Measurements from ENCODE around the gene SULF2.

DNA sequence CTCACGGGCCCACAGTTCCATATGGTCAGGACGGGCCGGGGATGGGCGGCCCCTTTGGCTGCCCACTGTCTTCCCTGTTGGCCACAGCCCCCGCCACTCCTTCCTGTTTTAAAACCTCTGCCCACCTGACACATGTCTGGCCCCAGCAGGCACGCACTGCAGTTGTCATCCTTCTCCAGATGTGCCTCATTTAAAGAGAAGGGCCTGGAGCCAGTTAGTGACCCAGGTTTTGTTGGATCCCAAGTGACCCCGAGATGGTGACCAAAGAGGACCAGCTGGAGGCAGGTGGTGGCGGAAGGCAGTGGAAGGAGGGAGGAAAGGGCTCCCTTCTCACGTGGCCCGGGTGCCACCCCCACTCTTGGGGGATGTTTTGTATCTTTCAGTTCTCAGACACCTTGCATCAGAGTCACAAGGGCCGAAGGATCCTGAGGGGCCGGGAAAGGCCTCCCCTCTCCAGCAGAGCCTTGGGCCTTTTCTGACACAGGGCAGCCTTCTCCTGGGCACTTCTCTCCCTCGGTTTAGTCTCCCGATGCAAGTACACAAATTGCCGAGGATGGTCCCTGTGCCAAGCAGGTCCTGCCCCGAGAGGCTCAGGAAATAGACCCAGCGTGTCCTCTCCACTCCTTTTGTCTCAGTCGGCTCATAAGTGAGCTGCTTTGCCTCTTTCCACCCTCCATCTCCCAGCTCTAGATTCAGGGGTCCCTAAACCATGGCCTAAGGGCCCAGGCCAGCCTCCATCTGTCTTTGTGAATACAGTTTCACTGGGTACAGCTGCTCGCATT, 117.6 kb downstream of the SULF2 start:
- no peak for TF ChIP-seq RBBP5 (IDR thresholded peaks at IDR 0.05; ENCODE audit: borderline replicate concordance, insufficient read depth, low read length, poor library complexity, severe bottlenecking)
- no peak for TF ChIP-seq MAFK (IDR thresholded peaks at IDR 0.05; ENCODE audit: low read length)
- TF ChIP-seq ETV1 (tag; conservative IDR thresholded peaks at IDR 0.05; ENCODE audit: low read depth), result no peak
- TF ChIP-seq HNRNPUL1 (IDR thresholded peaks at IDR 0.05; ENCODE audit: low read length), result no peak
- TF ChIP-seq MXI1 (IDR thresholded peaks at IDR 0.05; ENCODE audit: low read depth, low read length), result no peak
- no peak for TF ChIP-seq RAD21 (CRISPR knock-in tag; conservative IDR thresholded peaks at IDR 0.05 in 1 of 2, IDR thresholded peaks at IDR 0.05 in 1 of 2)
- TF ChIP-seq, protein P1, sequence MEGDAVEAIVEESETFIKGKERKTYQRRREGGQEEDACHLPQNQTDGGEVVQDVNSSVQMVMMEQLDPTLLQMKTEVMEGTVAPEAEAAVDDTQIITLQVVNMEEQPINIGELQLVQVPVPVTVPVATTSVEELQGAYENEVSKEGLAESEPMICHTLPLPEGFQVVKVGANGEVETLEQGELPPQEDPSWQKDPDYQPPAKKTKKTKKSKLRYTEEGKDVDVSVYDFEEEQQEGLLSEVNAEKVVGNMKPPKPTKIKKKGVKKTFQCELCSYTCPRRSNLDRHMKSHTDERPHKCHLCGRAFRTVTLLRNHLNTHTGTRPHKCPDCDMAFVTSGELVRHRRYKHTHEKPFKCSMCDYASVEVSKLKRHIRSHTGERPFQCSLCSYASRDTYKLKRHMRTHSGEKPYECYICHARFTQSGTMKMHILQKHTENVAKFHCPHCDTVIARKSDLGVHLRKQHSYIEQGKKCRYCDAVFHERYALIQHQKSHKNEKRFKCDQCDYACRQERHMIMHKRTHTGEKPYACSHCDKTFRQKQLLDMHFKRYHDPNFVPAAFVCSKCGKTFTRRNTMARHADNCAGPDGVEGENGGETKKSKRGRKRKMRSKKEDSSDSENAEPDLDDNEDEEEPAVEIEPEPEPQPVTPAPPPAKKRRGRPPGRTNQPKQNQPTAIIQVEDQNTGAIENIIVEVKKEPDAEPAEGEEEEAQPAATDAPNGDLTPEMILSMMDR (IDR thresholded peaks at IDR 0.05 in 2 of 3, conservative IDR thresholded peaks at IDR 0.05 in 1 of 3; ENCODE audit: insufficient read depth in 2 of 3, low read depth in 1 of 3, low read length in 3 of 3), result no peak
